Stimulated activated CD4-positive, alpha-beta T cell treated with anti-CD3 and anti-CD28 coated beads, Interleukin-1b, Interleukin-23, amount 100 ng/mL, for 4 hours (primary cell): ENCODE data around the gene COX6A1.
"Not testable (repeated sequence)": the region's sequence is repeated elsewhere in the genome, so short reads cannot be mapped to it uniquely, and the experiment has no call there.

ENCODE experiments used
- DNase-seq, 2 donors: peaks; one replicate each; pipeline ENCODE4 v3.0.0-alpha.2; 2020; ENCODE audit warnings: low read depth in 2 of 2

The COX6A1 gene

GRCh38 chr12:120428597-120429229 lies 9.2 kb upstream of the COX6A1 start:
- no peak for DNase-seq

- no peak for DNase-seq
Observed at GRCh38 chr12:120429368-120429767, 8.5 kb upstream of the COX6A1 start.

GRCh38 chr12:120432772-120433525 lies 5.0 kb upstream of the COX6A1 start:
- DNase-seq: no peak

- no peak for DNase-seq
Observed at GRCh38 chr12:120438495-120439198, 734 bp downstream of the COX6A1 start.

GRCh38 chr12:120439646-120440247 lies 1.8 kb downstream of the COX6A1 start:
- DNase-seq: peak; percentile 48 to 67

- no peak for DNase-seq
Observed at GRCh38 chr12:120444676-120445075, 6.8 kb downstream of the COX6A1 start.

GRCh38 chr12:120445911-120446843 lies 8.3 kb downstream of the COX6A1 start, which contains the start of the genes GATC and TRIAP1:
TSS of gene GATC (plus strand) at chr12:120446444. CDS start at chr12:120446481, 37 bp downstream.
TSS of gene TRIAP1 (minus strand) at chr12:120446384. CDS start at chr12:120446372, 12 bp downstream.
- peak; percentile 78 to 81 for DNase-seq

GRCh38 chr12:120446844-120447178 lies 8.9 kb downstream of the COX6A1 start:
- DNase-seq: not testable (repeated sequence)

GRCh38 chr12:120447992-120448391 lies 10.1 kb downstream of the COX6A1 start:
- DNase-seq: no peak

- not testable (repeated sequence) for DNase-seq
Observed at GRCh38 chr12:120452524-120452923, 14.6 kb downstream of the COX6A1 start.

- no peak for DNase-seq
Observed at GRCh38 chr12:120453060-120453750, 15.3 kb downstream of the COX6A1 start.

GRCh38 chr12:120453977-120454376 lies 16.1 kb downstream of the COX6A1 start:
- no peak for DNase-seq

GRCh38 chr12:120455302-120455701 lies 17.4 kb downstream of the COX6A1 start:
- no peak for DNase-seq

GRCh38 chr12:120457133-120457532 lies 19.2 kb downstream of the COX6A1 start:
- no peak for DNase-seq

GRCh38 chr12:120460157-120460556 lies 22.2 kb downstream of the COX6A1 start:
- no peak for DNase-seq

GRCh38 chr12:120462099-120462640 lies 24.3 kb downstream of the COX6A1 start:
- DNase-seq: no peak

- no peak for DNase-seq
Observed at GRCh38 chr12:120463712-120464111, 25.8 kb downstream of the COX6A1 start.

GRCh38 chr12:120465756-120466155 lies 27.8 kb downstream of the COX6A1 start:
- DNase-seq: no peak

GRCh38 chr12:120466560-120467315 lies 28.8 kb downstream of the COX6A1 start:
- DNase-seq: peak in 1 of 2 donors; percentile 24
